ENCODE data around the gene SUSD4.
"Not testable (repeated sequence)": the region's sequence is repeated elsewhere in the genome, so short reads cannot be mapped to it uniquely, and the experiment has no call there.

Gene SUSD4

GRCh38 chr1:223297800-223298199 is 66.2 kb downstream of the SUSD4 start:
- no peak for FAIRE-seq
- DNase-seq (ENCODE audit: low spot score): no peak

- DNase-seq (ENCODE audit: low spot score) (no peak), FAIRE-seq (no peak)
These were observed 72.2 kb downstream of the SUSD4 start for GRCh38 chr1:223291796-223292195.

GRCh38 chr1:223290397-223290796 is 73.6 kb downstream of the SUSD4 start:
- FAIRE-seq (no peak), DNase-seq (ENCODE audit: low spot score) (no peak)

- FAIRE-seq (no peak), DNase-seq (ENCODE audit: low spot score) (no peak)
These were observed 74.4 kb downstream of the SUSD4 start for GRCh38 chr1:223289621-223290020.

GRCh38 chr1:223288826-223289225 is 75.2 kb downstream of the SUSD4 start:
- FAIRE-seq (no peak), DNase-seq (ENCODE audit: low spot score) (no peak)

- DNase-seq (ENCODE audit: low spot score) (no peak), FAIRE-seq (no peak)
These were observed 78.5 kb downstream of the SUSD4 start for GRCh38 chr1:223285452-223285851.

- FAIRE-seq; DNase-seq (ENCODE audit: low spot score): not testable (repeated sequence)
These were observed 80.3 kb downstream of the SUSD4 start for GRCh38 chr1:223283697-223284096.

GRCh38 chr1:223278311-223278710 is 85.7 kb downstream of the SUSD4 start:
- DNase-seq (ENCODE audit: low spot score); FAIRE-seq: not testable (repeated sequence)

- FAIRE-seq (no peak), DNase-seq (ENCODE audit: low spot score) (no peak)
These were observed 87.9 kb downstream of the SUSD4 start for GRCh38 chr1:223276029-223276428.

GRCh38 chr1:223273511-223273910 is 90.5 kb downstream of the SUSD4 start:
- FAIRE-seq: no peak
- DNase-seq (ENCODE audit: low spot score): no peak

GRCh38 chr1:223271085-223271781 is 92.7 kb downstream of the SUSD4 start:
- no peak for DNase-seq (ENCODE audit: low spot score)
- no peak for FAIRE-seq

- DNase-seq (ENCODE audit: low spot score): no peak
- no peak for FAIRE-seq
These were observed 93.8 kb downstream of the SUSD4 start for GRCh38 chr1:223270155-223270554.

GRCh38 chr1:223269006-223269405 is 95.0 kb downstream of the SUSD4 start:
- FAIRE-seq (no peak), DNase-seq (ENCODE audit: low spot score) (no peak)

- no peak for DNase-seq (ENCODE audit: low spot score)
- FAIRE-seq: no peak
These were observed 97.3 kb downstream of the SUSD4 start for GRCh38 chr1:223266632-223267172.

GRCh38 chr1:223264983-223265908 is 98.7 kb downstream of the SUSD4 start:
- DNase-seq (ENCODE audit: low spot score) (no peak), FAIRE-seq (no peak)

- no peak for DNase-seq (ENCODE audit: low spot score)
- FAIRE-seq: no peak
These were observed 99.4 kb downstream of the SUSD4 start for GRCh38 chr1:223264529-223264928.

- no peak for FAIRE-seq
- DNase-seq (ENCODE audit: low spot score): no peak
These were observed 102.1 kb downstream of the SUSD4 start for GRCh38 chr1:223261914-223262313.

GRCh38 chr1:223260712-223261111 is 103.3 kb downstream of the SUSD4 start:
- DNase-seq (ENCODE audit: low spot score) (no peak), FAIRE-seq (no peak)

GRCh38 chr1:223259462-223259861 is 104.5 kb downstream of the SUSD4 start:
- FAIRE-seq (no peak), DNase-seq (ENCODE audit: low spot score) (no peak)

GRCh38 chr1:223258751-223259198 is 105.2 kb downstream of the SUSD4 start:
- peak; percentile 57 for DNase-seq (ENCODE audit: low spot score)
- FAIRE-seq: no peak

- FAIRE-seq (no peak), DNase-seq (ENCODE audit: low spot score) (no peak)
These were observed 106.0 kb downstream of the SUSD4 start for GRCh38 chr1:223257856-223258550.

GRCh38 chr1:223256034-223256433 is 107.9 kb downstream of the SUSD4 start:
- DNase-seq (ENCODE audit: low spot score) (no peak), FAIRE-seq (no peak)

Measured in urothelium cell line (cell line).